ENCODE measurements around the gene KLHDC7A. TPM values are rescaled to one million over a fixed set of nuclear protein-coding genes. Genes with fewer than 3 reads are reported as not detected.

Gene KLHDC7A
- total and polyA plus RNA-seq, 2 donors (not counting 3 experiments of a cell fraction or from before 2014, with no cell fraction given): not detected

DNA sequence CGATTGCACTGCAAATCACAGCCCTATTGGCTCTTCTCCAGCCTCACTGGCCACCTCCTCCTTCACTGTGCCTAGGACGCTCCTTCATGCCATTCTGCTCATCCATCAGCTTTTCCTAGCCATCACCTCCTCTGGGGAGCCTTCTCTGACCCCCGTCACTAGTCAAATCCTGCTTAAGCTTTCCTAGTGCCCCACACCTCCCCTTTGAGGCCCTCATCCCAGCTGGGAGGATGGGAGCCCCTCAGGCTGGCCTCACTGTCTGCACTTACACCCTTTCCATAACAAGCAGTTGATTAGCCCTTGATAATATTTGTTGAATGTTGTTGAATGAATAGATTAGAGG, 50.7 kb downstream of the KLHDC7A start:
- Histone ChIP-seq H3K79me2 (ENCODE audit: control insufficient read depth, insufficient read depth, low read length) (no peaks in the 10 kb centered on the region), H3K9me1 (replicated peaks; ENCODE audit: control insufficient read depth, extremely low read depth, insufficient read depth, low read length) (no peaks in the 10 kb centered on the region), H3K27ac (ENCODE audit: insufficient read depth, low read depth, low read length) (no peak overlapping the region), H3K9me3 (replicated peaks; ENCODE audit: control insufficient read depth, insufficient read depth, low read length) (no peaks in the 10 kb centered on the region), H2AFZ (ENCODE audit: low read depth, low read length) (no peak overlapping the region), H3K4me3 (replicated peaks in 1 of 3; ENCODE audit: insufficient read depth in 1 of 3, low read depth in 1 of 3, low read length in 3 of 3) (no peak overlapping the region), H3K27me3 (ENCODE audit: control insufficient read depth in 2 of 2, insufficient read depth in 2 of 2, low read length in 2 of 2) (no peaks in the 10 kb centered on the region), H3K4me2 (ENCODE audit: insufficient read depth, low read length) (no peak overlapping the region), H4K20me1 (replicated peaks; ENCODE audit: control insufficient read depth, extremely low read depth, insufficient read depth, low read length) (no peaks in the 10 kb centered on the region), H3K36me3 (ENCODE audit: control insufficient read depth in 2 of 2, extremely low read depth in 1 of 2, insufficient read depth in 2 of 2, low read length in 2 of 2) (no peaks in the 10 kb centered on the region), H3K4me1 (ENCODE audit: control insufficient read depth, extremely low read depth, insufficient read depth, low read length) (no peaks in the 10 kb centered on the region), H3K9ac (replicated peaks; ENCODE audit: extremely low read depth, insufficient read depth, low read length) (no peak overlapping the region)
- no peak for FAIRE-seq
- CTCF ChIA-PET: no interaction called here
- POLR2A ChIA-PET: no interaction called here
- BruUV-seq (replicated peaks): no TSS peak
- dilution Hi-C loops (cut with MboI; ENCODE audit: extremely low pct_ligation_motif_present, low sequenced_read_pairs): no loop called here
- DNase-seq (ENCODE audit: low read depth, low spot score): no peak
- intact Hi-C loops (cut with micrococcal nuclease): no loop called here
- TF ChIP-seq GATA2 (IDR thresholded peaks at IDR 0.05; ENCODE audit: insufficient read depth, insufficient read length, low read depth, low read length): no peak
- TF ChIP-seq EZH2 (IDR thresholded peaks at IDR 0.05; ENCODE audit: borderline replicate concordance, low read depth, low read length, severe bottlenecking): no peak
- no peak for TF ChIP-seq POLR2AphosphoS5 (IDR thresholded peaks at IDR 0.05; ENCODE audit: insufficient read depth, low read depth, low read length)
- TF ChIP-seq FOS (IDR thresholded peaks at IDR 0.05; ENCODE audit: borderline replicate concordance, insufficient read depth, low read length): no peak
- TF ChIP-seq POLR2A (IDR thresholded peaks at IDR 0.05; ENCODE audit: low read depth, low read length): no peak
- TF ChIP-seq JUN (IDR thresholded peaks at IDR 0.05; ENCODE audit: borderline replicate concordance, insufficient read depth, insufficient read length, low read depth): no peak
- TF ChIP-seq, protein P1, sequence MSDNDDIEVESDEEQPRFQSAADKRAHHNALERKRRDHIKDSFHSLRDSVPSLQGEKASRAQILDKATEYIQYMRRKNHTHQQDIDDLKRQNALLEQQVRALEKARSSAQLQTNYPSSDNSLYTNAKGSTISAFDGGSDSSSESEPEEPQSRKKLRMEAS (IDR thresholded peaks at IDR 0.05; ENCODE audit: insufficient read depth, insufficient read length): no peak
- no peak for TF ChIP-seq MYC (IDR thresholded peaks at IDR 0.05; ENCODE audit: low read depth, low read length)
- TF ChIP-seq, protein P2, sequence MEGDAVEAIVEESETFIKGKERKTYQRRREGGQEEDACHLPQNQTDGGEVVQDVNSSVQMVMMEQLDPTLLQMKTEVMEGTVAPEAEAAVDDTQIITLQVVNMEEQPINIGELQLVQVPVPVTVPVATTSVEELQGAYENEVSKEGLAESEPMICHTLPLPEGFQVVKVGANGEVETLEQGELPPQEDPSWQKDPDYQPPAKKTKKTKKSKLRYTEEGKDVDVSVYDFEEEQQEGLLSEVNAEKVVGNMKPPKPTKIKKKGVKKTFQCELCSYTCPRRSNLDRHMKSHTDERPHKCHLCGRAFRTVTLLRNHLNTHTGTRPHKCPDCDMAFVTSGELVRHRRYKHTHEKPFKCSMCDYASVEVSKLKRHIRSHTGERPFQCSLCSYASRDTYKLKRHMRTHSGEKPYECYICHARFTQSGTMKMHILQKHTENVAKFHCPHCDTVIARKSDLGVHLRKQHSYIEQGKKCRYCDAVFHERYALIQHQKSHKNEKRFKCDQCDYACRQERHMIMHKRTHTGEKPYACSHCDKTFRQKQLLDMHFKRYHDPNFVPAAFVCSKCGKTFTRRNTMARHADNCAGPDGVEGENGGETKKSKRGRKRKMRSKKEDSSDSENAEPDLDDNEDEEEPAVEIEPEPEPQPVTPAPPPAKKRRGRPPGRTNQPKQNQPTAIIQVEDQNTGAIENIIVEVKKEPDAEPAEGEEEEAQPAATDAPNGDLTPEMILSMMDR (IDR thresholded peaks at IDR 0.05; ENCODE audit: extremely low read depth in 1 of 2, insufficient read depth in 1 of 2, low read depth in 1 of 2, low read length in 2 of 2): no peak

Measured in endothelial cell of umbilical vein (primary cell).